GM19025 (cell line): ENCODE results near the gene EPHA8.

ENCODE experiments used
- ATAC-seq: cut with Tn5 transposase; IDR thresholded peaks from one replicate; pipeline ENCODE4 v1.9.1; 2021; ENCODE audit warnings: mild to moderate bottlenecking, low read depth, moderate library complexity; ENCODE audit not compliant: unreplicated experiment

Gene EPHA8

GRCh38 chr1:22535399-22535798 is 27.9 kb upstream of the EPHA8 start:
- ATAC-seq: no peak

- ATAC-seq: no peak
These were observed 26.8 kb upstream of the EPHA8 start for GRCh38 chr1:22536506-22536905.

GRCh38 chr1:22537441-22538139 is 25.7 kb upstream of the EPHA8 start:
- ATAC-seq: no peak

GRCh38 chr1:22539510-22540118 is 23.7 kb upstream of the EPHA8 start:
- ATAC-seq: no peak

GRCh38 chr1:22540337-22540736 is 23.0 kb upstream of the EPHA8 start:
- ATAC-seq: no peak

- ATAC-seq: no peak
These were observed 20.4 kb upstream of the EPHA8 start for GRCh38 chr1:22542886-22543285.

GRCh38 chr1:22543679-22544078 is 19.6 kb upstream of the EPHA8 start:
- no peak for ATAC-seq

GRCh38 chr1:22544606-22545005 is 18.7 kb upstream of the EPHA8 start:
- ATAC-seq: no peak

- no peak for ATAC-seq
These were observed 18.1 kb upstream of the EPHA8 start for GRCh38 chr1:22545141-22545540.

GRCh38 chr1:22547186-22547817 is 16.0 kb upstream of the EPHA8 start:
- ATAC-seq: no peak

GRCh38 chr1:22547818-22548462 is 15.3 kb upstream of the EPHA8 start:
- no peak for ATAC-seq

- ATAC-seq: no peak
These were observed 13.3 kb upstream of the EPHA8 start for GRCh38 chr1:22550021-22550420.

- no peak for ATAC-seq
These were observed 11.7 kb upstream of the EPHA8 start for GRCh38 chr1:22551591-22551990.

- no peak for ATAC-seq
These were observed 11.3 kb upstream of the EPHA8 start for GRCh38 chr1:22552021-22552420.

GRCh38 chr1:22553104-22553880 is 10.0 kb upstream of the EPHA8 start:
- no peak for ATAC-seq

GRCh38 chr1:22553991-22554522 is 9.2 kb upstream of the EPHA8 start:
- ATAC-seq: no peak

GRCh38 chr1:22555371-22555656 is 8.0 kb upstream of the EPHA8 start:
- no peak for ATAC-seq

- ATAC-seq: no peak
These were observed 6.7 kb upstream of the EPHA8 start for GRCh38 chr1:22556391-22557104.

- no peak for ATAC-seq
These were observed 5.8 kb upstream of the EPHA8 start for GRCh38 chr1:22557341-22557950.
